ENCODE results near the gene KLHDC3. TPM values are rescaled to one million over a fixed set of nuclear protein-coding genes. Genes with fewer than 3 reads are reported as not detected.

Gene KLHDC3
- total and polyA plus RNA-seq, 2 donors (not counting 3 experiments of a cell fraction or from before 2014, with no cell fraction given), result 84.8 to 120 TPM

DNA sequence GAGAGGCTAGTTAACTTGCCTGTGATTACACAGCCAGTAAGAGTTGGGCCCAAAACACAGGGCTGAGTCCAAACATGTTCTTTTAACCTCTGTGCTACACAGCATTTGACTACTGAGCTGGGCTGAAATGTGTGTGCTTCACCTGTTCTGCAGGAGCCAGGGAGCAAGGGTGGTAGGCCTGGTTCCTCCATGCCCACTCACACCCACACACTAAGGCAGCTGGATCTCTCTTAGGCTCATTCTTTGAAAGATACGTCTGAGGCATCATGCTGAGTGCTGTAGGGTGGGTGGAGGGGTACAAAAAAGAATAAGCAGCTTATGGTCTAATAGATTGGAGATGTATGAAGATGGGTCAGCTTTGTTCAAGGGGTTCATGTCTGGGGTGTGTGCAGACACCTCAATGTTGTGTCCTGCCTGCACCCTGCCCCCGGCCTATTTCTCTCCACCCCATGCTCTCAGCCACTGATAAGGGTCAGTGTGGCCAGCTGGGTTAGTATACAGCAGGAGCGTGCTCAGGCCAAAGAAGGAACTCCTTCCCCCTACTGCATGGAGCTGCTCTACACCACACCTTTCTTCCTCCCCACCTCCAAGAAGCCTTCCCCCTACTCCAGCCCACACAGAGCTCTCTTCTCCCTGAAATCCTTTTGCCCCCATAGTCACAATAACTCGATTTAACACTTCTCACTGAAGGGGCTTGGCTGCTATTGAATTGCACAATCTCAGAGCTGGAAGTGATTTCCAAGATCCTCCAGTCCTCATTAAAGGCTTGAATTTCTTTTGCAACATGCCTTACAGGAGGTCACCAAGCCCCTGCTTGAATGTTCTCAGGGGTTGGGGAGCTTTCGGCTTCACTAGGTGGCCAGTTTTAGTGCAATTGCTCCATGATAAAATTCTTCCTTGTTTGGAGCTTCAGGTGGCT is 26.3 kb upstream of the KLHDC3 start:
- Histone ChIP-seq H3K9me1 (replicated peaks; ENCODE audit: control insufficient read depth, extremely low read depth, insufficient read depth, low read length) (no peaks in the 10 kb centered on the region), H2AFZ (ENCODE audit: low read depth, low read length) (no peak overlapping the region), H3K4me3 (replicated peaks in 1 of 3; ENCODE audit: insufficient read depth in 1 of 3, low read depth in 1 of 3, low read length in 3 of 3) (no peak overlapping the region), H3K27ac (ENCODE audit: insufficient read depth, low read depth, low read length) (no peak overlapping the region), H3K79me2 (ENCODE audit: control insufficient read depth, insufficient read depth, low read length) (peaks cover 15% of the 10 kb centered on the region), H3K9me3 (replicated peaks; ENCODE audit: control insufficient read depth, insufficient read depth, low read length) (no peaks in the 10 kb centered on the region), H3K9ac (replicated peaks; ENCODE audit: extremely low read depth, insufficient read depth, low read length) (no peak overlapping the region), H3K4me1 (ENCODE audit: control insufficient read depth, extremely low read depth, insufficient read depth, low read length) (peaks cover 20% of the 10 kb centered on the region), H4K20me1 (replicated peaks; ENCODE audit: control insufficient read depth, extremely low read depth, insufficient read depth, low read length) (peaks cover 3% of the 10 kb centered on the region), H3K36me3 (ENCODE audit: control insufficient read depth in 2 of 2, extremely low read depth in 1 of 2, insufficient read depth in 2 of 2, low read length in 2 of 2) (peaks cover 0 to 10% of the 10 kb centered on the region in 2 experiments), H3K27me3 (ENCODE audit: control insufficient read depth in 2 of 2, insufficient read depth in 2 of 2, low read length in 2 of 2) (no peaks in the 10 kb centered on the region), H3K4me2 (ENCODE audit: insufficient read depth, low read length) (no peak overlapping the region)
- CTCF ChIA-PET, result interaction anchor here (1.0 to 1.1 kb wide), 3 partner anchors 9 to 26 kb away, joined by 3 to 4 read pairs (median 3); partner anchors contain the start of genes KLHDC3 and MEA1
- intact Hi-C loops (cut with micrococcal nuclease) (no loop called here), dilution Hi-C loops (cut with MboI; ENCODE audit: extremely low pct_ligation_motif_present, low sequenced_read_pairs) (no loop called here)
- no TSS peak for BruUV-seq (replicated peaks)
- no peak for TF ChIP-seq EZH2 (IDR thresholded peaks at IDR 0.05; ENCODE audit: borderline replicate concordance, low read depth, low read length, severe bottlenecking)
- TF ChIP-seq POLR2AphosphoS5 (IDR thresholded peaks at IDR 0.05; ENCODE audit: insufficient read depth, low read depth, low read length), result no peak
- TF ChIP-seq FOS (IDR thresholded peaks at IDR 0.05; ENCODE audit: borderline replicate concordance, insufficient read depth, low read length), result no peak
- TF ChIP-seq, protein P1, sequence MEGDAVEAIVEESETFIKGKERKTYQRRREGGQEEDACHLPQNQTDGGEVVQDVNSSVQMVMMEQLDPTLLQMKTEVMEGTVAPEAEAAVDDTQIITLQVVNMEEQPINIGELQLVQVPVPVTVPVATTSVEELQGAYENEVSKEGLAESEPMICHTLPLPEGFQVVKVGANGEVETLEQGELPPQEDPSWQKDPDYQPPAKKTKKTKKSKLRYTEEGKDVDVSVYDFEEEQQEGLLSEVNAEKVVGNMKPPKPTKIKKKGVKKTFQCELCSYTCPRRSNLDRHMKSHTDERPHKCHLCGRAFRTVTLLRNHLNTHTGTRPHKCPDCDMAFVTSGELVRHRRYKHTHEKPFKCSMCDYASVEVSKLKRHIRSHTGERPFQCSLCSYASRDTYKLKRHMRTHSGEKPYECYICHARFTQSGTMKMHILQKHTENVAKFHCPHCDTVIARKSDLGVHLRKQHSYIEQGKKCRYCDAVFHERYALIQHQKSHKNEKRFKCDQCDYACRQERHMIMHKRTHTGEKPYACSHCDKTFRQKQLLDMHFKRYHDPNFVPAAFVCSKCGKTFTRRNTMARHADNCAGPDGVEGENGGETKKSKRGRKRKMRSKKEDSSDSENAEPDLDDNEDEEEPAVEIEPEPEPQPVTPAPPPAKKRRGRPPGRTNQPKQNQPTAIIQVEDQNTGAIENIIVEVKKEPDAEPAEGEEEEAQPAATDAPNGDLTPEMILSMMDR (IDR thresholded peaks at IDR 0.05; ENCODE audit: extremely low read depth in 1 of 2, insufficient read depth in 1 of 2, low read depth in 1 of 2, low read length in 2 of 2), result no peak
- TF ChIP-seq, protein P2, sequence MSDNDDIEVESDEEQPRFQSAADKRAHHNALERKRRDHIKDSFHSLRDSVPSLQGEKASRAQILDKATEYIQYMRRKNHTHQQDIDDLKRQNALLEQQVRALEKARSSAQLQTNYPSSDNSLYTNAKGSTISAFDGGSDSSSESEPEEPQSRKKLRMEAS (IDR thresholded peaks at IDR 0.05; ENCODE audit: insufficient read depth, insufficient read length), result no peak
- no peak for TF ChIP-seq POLR2A (IDR thresholded peaks at IDR 0.05; ENCODE audit: low read depth, low read length)
- no peak for TF ChIP-seq JUN (IDR thresholded peaks at IDR 0.05; ENCODE audit: borderline replicate concordance, insufficient read depth, insufficient read length, low read depth)
- TF ChIP-seq MYC (IDR thresholded peaks at IDR 0.05; ENCODE audit: low read depth, low read length), result no peak
- TF ChIP-seq GATA2 (IDR thresholded peaks at IDR 0.05; ENCODE audit: insufficient read depth, insufficient read length, low read depth, low read length), result no peak
- FAIRE-seq, result no peak
- DNase-seq (ENCODE audit: low read depth, low spot score), result no peak
- POLR2A ChIA-PET, result interaction anchor here (0.5 kb wide), 1 partner anchor 12 kb away, joined by 5 read pairs; no protein-coding TSS in a partner anchor
